ENCODE results near the gene ZNF438.

The ZNF438 gene

DNA sequence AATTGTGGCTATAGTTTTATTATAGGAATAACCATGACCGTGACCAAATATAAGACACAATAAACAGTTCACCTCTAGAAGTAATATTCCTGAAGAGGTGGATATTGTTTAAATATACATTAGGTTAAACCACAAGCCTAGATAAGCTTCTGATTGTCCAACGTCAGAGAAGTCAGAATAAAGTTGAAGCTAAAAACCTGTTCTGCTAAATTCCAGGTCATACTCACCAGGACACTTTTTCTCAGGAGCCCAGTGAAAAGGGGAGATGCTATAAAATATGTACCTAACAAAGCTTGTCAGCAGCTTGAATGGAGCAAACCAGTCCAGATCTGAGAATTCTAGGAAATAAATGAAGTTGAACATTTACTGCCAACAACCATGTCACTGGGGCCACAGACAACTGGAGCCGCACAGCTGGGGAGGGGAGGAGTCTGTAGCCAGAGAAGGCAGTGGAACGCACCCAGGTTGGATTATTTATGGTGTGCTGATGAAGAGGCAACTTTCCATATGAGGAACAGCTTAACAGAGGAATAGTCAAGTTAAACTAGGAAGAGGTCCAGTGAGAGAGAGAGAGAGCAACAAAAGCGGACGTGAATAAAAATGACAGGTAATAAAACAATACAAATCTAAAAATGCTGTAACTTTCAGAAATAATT lies 191.1 kb downstream of the ZNF438 start:
- no peak for DNase-seq

- no peak for DNase-seq
Observed at GRCh38 chr10:30839652-30840051, 192.0 kb downstream of the ZNF438 start.

DNA sequence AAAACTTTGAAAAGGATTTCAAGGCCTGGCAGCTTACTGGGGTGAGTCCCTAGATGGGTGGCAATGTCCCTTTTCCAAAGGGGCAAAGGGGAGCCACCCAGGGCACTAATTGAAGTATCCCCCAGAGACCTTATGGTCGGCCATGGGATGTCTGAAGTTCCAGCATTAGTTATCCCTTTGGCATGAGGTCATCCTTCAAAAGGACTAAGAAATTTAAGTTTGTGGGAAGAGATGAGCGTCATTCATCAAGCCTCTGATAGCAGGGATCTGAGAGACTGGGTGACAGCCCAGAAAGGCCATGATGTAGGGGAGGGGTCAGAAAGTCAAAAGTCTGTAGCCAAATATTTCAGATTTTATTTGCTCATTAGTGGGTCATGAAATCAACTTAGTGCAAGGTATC lies 195.3 kb downstream of the ZNF438 start:
- no peak for DNase-seq

DNA sequence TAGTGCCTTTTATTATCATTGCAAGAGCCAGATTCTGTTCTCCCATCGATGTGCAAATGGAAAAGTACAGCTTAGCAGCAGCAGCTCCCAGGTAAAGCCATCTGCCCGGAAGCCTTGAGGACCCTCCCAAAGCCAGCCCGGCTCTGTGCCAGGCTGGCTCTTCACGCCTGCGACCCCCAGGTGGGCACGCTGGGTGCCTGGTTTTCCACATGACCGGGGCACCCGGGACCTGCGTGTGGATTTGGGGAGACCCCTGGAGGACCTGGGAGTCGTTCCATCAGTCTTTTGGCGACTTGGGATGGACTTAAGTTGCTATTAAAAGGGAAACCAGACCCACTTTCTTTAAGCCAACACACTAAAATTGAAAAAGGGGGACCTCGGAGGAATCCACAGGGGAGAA lies 196.5 kb downstream of the ZNF438 start:
- DNase-seq = no peak

- no peak for DNase-seq
Observed at GRCh38 chr10:30834651-30835050, 197.0 kb downstream of the ZNF438 start.

GRCh38 chr10:30834153-30834552 lies 197.5 kb downstream of the ZNF438 start:
- DNase-seq = no peak

GRCh38 chr10:30833628-30833970 lies 198.1 kb downstream of the ZNF438 start:
- DNase-seq = no peak

- no peak for DNase-seq
Observed at GRCh38 chr10:30832749-30833627, 198.7 kb downstream of the ZNF438 start.

DNA sequence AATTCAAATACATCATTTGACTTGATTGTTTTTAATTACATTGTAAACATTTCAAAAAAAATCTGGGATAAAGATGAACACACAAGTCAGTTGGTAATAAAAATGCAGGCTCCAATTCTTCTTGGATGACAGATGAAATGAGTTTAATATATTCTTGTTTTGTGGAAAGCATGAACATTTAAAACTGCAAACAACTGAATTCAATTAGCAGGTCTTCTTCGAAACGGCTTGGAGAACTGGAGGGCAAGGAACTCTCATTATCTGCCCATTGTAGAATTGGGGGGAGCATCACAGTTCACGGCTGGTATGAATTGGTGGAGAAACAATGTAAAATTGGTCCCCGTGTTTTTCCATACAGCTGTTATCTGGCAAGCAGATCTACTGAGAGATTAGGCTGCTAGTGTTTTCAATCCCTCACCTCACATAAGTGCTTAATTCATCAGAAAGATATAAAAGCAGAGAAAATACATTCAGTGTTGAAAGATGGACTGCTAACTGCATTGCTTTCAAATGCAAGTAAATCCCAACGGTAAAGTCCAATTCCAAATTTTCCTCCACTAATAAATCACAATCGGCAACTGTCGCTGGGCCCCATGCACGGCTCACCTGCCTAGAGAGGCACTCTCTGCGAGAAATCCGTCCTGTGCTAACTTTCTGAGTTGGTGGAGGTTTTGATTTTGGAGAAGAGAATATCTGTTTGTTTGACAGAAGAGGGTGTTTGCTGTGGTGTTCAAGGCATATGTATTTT lies 199.5 kb downstream of the ZNF438 start:
- no peak for DNase-seq

GRCh38 chr10:30831426-30831825 lies 200.2 kb downstream of the ZNF438 start:
- DNase-seq = no peak

DNA sequence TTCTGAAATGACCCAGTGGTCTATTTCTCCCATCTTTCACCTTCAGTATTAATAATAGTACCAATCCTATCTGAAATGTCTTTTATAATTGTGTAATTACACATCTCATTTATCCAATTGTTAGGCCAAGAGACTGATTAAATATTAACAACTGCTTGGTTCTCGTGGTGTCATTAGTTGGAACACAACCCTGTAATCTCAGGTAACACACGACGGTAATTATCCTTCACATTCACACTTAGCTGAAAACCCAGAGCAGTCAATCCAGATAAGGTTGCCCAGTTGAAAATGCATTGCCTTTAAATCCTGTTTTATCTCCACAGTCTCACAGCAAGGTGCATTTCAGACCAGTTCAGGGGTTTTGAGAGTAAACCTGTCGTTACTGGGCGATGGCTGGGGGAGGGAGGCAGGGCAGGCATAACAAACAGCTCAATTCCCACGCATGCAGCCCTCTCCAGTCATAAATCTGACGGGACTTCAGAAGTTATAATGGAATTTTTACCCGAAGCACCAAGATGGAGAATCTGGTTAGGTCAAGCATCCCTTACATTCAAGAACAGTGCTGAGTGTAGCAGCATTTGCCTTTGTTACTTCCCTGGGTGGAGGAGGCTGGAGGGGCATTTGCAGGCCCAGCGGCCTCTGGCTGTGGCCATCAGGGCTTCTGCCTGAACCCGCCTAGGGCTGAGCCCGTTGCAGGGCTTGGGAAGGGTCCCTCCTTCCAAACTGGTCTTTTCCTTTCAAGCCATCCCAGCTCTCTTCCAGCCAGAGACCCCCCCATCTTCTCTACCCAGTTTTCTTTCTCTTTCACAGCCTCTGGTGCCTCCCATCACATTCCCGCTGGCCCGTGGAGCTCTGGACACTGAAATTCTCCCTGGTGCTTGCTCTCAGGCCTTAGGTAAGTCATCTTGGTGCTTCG lies 201.1 kb downstream of the ZNF438 start:
- DNase-seq = no peak

GRCh38 chr10:30829901-30830300 lies 201.8 kb downstream of the ZNF438 start:
- no peak for DNase-seq

DNA sequence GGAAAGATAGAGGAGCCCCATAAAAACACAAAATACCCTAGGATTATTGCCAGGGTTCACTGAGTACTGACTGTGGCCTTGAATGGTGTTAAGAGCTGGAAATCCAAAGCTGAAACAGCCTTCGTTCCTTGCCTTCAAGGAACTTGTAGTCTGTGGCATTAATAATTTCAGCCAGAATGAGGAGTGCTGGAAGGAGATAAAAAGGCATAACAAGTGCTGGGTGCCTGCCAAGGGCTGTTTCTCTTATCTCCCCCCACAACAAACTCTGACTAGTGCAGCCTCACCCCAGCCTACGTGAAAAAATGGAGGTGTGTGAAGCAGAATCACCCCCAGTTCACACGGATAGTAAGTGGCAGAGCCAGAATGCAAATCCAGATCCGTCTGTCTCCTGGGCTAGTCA lies 203.0 kb downstream of the ZNF438 start:
- no peak for DNase-seq

- no peak for DNase-seq
Observed at GRCh38 chr10:30828164-30828563, 203.5 kb downstream of the ZNF438 start.

DNA sequence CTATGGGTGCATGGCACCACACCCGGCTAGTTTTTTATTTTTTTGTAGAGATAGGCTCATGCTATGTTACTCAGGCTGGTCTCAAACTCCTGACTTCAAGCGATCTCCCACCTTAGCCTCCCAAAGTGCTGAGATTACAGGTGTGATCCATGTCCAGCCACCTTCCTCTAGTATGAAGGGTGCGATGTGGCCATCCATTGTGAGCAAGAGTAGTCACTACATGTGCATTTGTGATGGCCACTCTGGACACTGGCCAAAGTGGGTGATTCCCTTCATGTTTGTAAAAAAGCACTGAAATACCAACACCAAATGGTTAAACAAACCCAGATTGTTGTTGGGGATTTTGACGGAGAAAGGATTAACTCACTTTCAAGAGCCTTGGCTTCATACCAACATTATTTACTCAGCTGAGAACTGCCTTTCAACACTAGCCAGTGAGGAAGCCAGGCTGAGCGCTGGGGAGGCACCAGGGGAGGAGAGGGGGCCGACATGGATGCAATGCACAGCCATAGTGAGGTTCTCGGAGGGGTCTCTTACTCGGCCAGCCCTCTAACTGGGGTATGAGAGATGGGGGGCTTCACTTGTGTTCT lies 204.0 kb downstream of the ZNF438 start:
- no peak for DNase-seq

DNA sequence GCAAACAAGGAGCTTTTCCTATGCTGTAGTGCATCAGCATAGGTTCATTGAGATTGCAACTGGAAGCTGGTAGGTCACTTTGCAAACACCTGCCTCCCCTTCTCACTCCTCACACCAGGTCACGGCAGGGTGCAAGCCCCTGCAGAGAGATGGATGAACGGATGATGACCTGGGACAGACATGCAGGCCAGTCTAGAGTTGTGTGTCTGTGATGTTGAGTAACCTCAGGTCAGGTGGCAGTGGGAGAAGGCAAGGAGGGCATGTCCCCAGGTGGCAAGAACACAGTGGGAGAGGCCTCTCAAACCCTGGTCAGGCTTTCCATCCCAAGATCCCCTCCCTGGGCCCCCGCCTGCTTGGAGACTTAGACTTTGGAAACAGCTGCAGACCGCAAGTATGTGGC lies 205.0 kb downstream of the ZNF438 start:
- no peak for DNase-seq

DNA sequence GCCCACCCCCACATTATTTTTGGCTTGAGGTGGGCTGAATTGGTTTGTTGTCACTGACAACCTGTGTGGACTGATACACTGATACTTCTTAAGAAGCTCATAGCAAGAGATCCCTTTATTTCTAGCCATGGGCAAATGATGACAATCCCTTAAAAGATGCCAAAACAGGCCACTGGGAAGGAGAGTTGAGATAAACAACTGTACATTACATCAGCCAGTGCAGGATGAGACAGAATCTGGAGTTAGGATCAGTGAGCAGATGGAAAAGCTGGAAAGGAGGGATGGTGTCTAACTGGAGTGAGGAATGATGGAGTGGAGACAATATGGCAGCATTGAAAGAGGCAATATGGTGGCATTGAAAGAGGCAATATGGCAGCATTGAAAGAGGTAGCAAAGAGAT lies 206.2 kb downstream of the ZNF438 start:
- DNase-seq = no peak

GRCh38 chr10:30825022-30825421 lies 206.6 kb downstream of the ZNF438 start:
- DNase-seq = no peak

GRCh38 chr10:30823651-30824050 lies 208.0 kb downstream of the ZNF438 start:
- DNase-seq = no peak

DNA sequence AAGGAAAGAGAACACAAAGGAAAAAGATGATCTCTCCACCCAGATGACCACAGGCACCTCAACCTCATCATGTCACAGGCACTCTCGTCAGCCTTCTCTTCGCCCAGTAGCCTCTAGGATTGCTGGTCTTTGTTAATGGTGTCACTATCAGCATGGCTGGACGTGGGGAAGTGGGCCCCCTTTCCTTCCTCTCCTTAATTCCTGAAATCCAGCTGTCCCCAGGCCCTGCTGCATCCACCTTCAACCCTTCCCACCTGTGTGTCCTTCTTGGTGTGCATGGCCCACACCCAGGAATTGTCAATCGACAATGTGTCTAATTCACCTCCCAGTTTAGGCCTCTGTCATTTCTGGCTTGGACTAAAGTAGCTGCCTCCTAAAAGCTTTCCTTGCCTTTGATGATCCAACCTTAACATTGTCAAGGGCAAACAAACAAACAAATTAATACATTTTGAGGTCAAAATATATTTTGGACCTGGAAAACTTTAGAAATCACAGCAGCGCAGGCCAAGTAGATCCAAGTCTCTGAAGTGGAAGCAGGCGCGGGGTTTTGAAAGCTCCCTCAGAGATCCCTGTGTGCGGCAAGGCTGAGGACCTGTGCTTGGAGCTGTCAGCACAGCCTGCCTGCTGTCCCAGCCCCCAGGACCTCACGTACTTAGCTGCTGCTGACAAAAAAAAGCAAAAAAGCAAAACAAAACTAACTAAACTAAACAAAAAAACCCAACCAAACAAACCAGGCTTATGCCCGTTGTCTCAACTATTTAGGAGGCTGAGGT lies 208.8 kb downstream of the ZNF438 start:
- no peak for DNase-seq

- no peak for DNase-seq
Observed at GRCh38 chr10:30821994-30822692, 209.5 kb downstream of the ZNF438 start.

Measured in activated CD8-positive, alpha-beta memory T cell treated with anti-CD3 and anti-CD28 coated beads, Interleukin-2, amount 50 U/mL, for 4 hours (primary cell).